Caco-2 (cell line): ENCODE results near the gene NHERF2. TPM values are rescaled to one million over a fixed set of nuclear protein-coding genes. Genes with fewer than 3 reads are reported as not detected.

Experiments
- BruUV-seq: library from RNA; stranded (reverse); fragments of 400-500 nt; replicated peaks from 2 replicates; lab custom pipeline; 2021; lab: Mats Ljungman, UMichigan
- CTCF ChIA-PET: fragments of 300-600 bp; sonication (Branson Sonifier 250); formaldehyde crosslinking; loops from one replicate; lab custom pipeline; 2022; ENCODE audit warnings: antibody characterized with exemption; lab: Charles Lee
- POLR2A ChIA-PET: fragments of 300-600 bp; sonication (Branson Sonifier 250); formaldehyde crosslinking; loops from one replicate; lab custom pipeline; 2022; ENCODE audit warnings: antibody characterized with exemption; lab: Charles Lee
- DNase-seq, 2 experiments: peaks; one replicate each; pipeline versions ENCODE4 v3.0.0 to v3.0.0-alpha.2; 2020 to 2022
- H3K27me3 ChIP-seq: replicated peaks from 2 replicates; pipeline ENCODE4 v1.6.0; 2011; ENCODE audit warnings: low read length; ENCODE audit not compliant: control insufficient read depth, insufficient read depth
- H3K36me3 ChIP-seq: 2 replicates; pipeline ENCODE4 v1.5.1; 2011; ENCODE audit warnings: low read length; ENCODE audit not compliant: control insufficient read depth, insufficient read depth
- H3K4me1 ChIP-seq: fragments of 250-450 bp; sonication (Bioruptor Pico); 2 replicates; pipeline ENCODE4 v1.5.1; 2020; ENCODE audit warnings: mild to moderate bottlenecking
- H3K4me3 ChIP-seq: 2 replicates; pipeline ENCODE4 v1.5.1; 2011; ENCODE audit warnings: low read depth, mild to moderate bottlenecking, control low read depth, low read length
- H3K9me3 ChIP-seq: fragments of 250-450 bp; sonication (Bioruptor Pico); 2 replicates; pipeline ENCODE4 v1.5.1; 2020; ENCODE audit warnings: mild to moderate bottlenecking, moderate library complexity
- H3K27ac Mint-ChIP-seq: one replicate; pipeline ENCODE4 v1.8.0; 2022; ENCODE audit warnings: mixed read lengths; ENCODE audit not compliant: unreplicated experiment
- H3K27me3 Mint-ChIP-seq: one replicate; pipeline ENCODE4 v1.8.0; 2022; ENCODE audit warnings: mixed read lengths; ENCODE audit not compliant: insufficient read depth, unreplicated experiment
- H3K36me3 Mint-ChIP-seq: one replicate; pipeline ENCODE4 v1.8.0; 2022; ENCODE audit warnings: mild to moderate bottlenecking, mixed read lengths; ENCODE audit not compliant: insufficient read depth, unreplicated experiment
- H3K4me1 Mint-ChIP-seq: one replicate; pipeline ENCODE4 v1.8.0; 2022; ENCODE audit warnings: low read depth, mixed read lengths; ENCODE audit not compliant: unreplicated experiment
- H3K4me3 Mint-ChIP-seq: one replicate; pipeline ENCODE4 v1.8.0; 2022; ENCODE audit warnings: mild to moderate bottlenecking, moderate library complexity, mixed read lengths; ENCODE audit not compliant: unreplicated experiment
- H3K9me3 Mint-ChIP-seq: one replicate; pipeline ENCODE4 v1.8.0; 2022; ENCODE audit warnings: mixed read lengths; ENCODE audit not compliant: unreplicated experiment
- intact Hi-C: fragments of 100-400 bp; cut with micrococcal nuclease; formaldehyde crosslinking; loops from one replicate; pipeline ENCODE4 v1.10.0; 2022; ENCODE audit not compliant: unreplicated experiment
- total RNA-seq: library from RNA; stranded (reverse); gene quantifications from 2 replicates; pipeline ENCODE4 v1.2.3, GENCODE V29; 2022
- TF ChIP-seq, protein P1 (sequence below), 2 experiments: fragments of 200-600 bp in 1 of 2; IDR thresholded peaks; 1 replicate in 1 of 2; 2 replicates in 1 of 2; pipeline versions ENCODE4 v1.5.1 to v1.8.0; 2011 to 2022; ENCODE audit warnings: antibody characterized with exemption in 1 of 2, control low read depth in 1 of 2, inconsistent platforms in 1 of 2, low read depth in 1 of 2, low read length in 1 of 2, mild to moderate bottlenecking in 1 of 2, moderate library complexity in 1 of 2; ENCODE audit not compliant: insufficient read depth in 1 of 2, severe bottlenecking in 1 of 2, unreplicated experiment in 1 of 2

The NHERF2 gene
- total RNA-seq, 1 experiment from 2014 or later: 26.6 TPM

GRCh38 chr16:2001035-2001434, 25.7 kb upstream of the NHERF2 start:
- DNase-seq: no peak
- intact Hi-C loops: no loop called here
- Mint-ChIP-seq H3K4me3 (no peak overlapping the region), H3K27me3 (no peaks in the 10 kb centered on the region), H3K27ac (no peak overlapping the region), H3K4me1 (peaks cover 3% of the 10 kb centered on the region), H3K9me3 (no peaks in the 10 kb centered on the region), H3K36me3 (peaks cover 56% of the 10 kb centered on the region)
- Histone ChIP-seq H3K4me3 (no peak overlapping the region), H3K27me3 (no peaks in the 10 kb centered on the region), H3K36me3 (peaks cover 2% of the 10 kb centered on the region; the same call in 1 of the 2 replicates), H3K9me3 (no peaks in the 10 kb centered on the region), H3K4me1 (no peaks in the 10 kb centered on the region)
- ChIA-PET CTCF (no interaction called here), POLR2A (no interaction called here)
- TF ChIP-seq, protein P1, sequence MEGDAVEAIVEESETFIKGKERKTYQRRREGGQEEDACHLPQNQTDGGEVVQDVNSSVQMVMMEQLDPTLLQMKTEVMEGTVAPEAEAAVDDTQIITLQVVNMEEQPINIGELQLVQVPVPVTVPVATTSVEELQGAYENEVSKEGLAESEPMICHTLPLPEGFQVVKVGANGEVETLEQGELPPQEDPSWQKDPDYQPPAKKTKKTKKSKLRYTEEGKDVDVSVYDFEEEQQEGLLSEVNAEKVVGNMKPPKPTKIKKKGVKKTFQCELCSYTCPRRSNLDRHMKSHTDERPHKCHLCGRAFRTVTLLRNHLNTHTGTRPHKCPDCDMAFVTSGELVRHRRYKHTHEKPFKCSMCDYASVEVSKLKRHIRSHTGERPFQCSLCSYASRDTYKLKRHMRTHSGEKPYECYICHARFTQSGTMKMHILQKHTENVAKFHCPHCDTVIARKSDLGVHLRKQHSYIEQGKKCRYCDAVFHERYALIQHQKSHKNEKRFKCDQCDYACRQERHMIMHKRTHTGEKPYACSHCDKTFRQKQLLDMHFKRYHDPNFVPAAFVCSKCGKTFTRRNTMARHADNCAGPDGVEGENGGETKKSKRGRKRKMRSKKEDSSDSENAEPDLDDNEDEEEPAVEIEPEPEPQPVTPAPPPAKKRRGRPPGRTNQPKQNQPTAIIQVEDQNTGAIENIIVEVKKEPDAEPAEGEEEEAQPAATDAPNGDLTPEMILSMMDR (IDR thresholded peaks at IDR 0.05; ENCODE audit: insufficient read depth in 1 of 2, low read depth in 1 of 2, low read length in 1 of 2, severe bottlenecking in 1 of 2, unreplicated experiment in 1 of 2): no peak
- no TSS peak for BruUV-seq

GRCh38 chr16:2001456-2002355, 25.0 kb upstream of the NHERF2 start:
- peaks cover 5% of the 10 kb centered on the region for H3K4me1 Mint-ChIP-seq
- TF ChIP-seq, protein P1 (IDR thresholded peaks at IDR 0.05; ENCODE audit: insufficient read depth in 1 of 2, low read depth in 1 of 2, low read length in 1 of 2, severe bottlenecking in 1 of 2, unreplicated experiment in 1 of 2): no peak
- intact Hi-C loops: no loop called here
- BruUV-seq: no TSS peak
- no peaks in the 10 kb centered on the region for H3K4me1 ChIP-seq
- ChIA-PET CTCF (no interaction called here), POLR2A (interaction anchor here (0.5 kb wide), 1 partner anchor 234 kb away, joined by 9 read pairs; no protein-coding TSS in a partner anchor)
- H3K27me3 Mint-ChIP-seq: no peaks in the 10 kb centered on the region
- DNase-seq: no peak
- peaks cover 2% of the 10 kb centered on the region for H3K36me3 ChIP-seq
- peaks cover 59% of the 10 kb centered on the region for H3K36me3 Mint-ChIP-seq
- H3K4me3 Mint-ChIP-seq: no peak overlapping the region
- no peak overlapping the region for H3K27ac Mint-ChIP-seq
- no peak overlapping the region for H3K4me3 ChIP-seq
- no peaks in the 10 kb centered on the region for H3K9me3 ChIP-seq
- H3K27me3 ChIP-seq: no peaks in the 10 kb centered on the region
- no peaks in the 10 kb centered on the region for H3K9me3 Mint-ChIP-seq

GRCh38 chr16:2002406-2003230, 24.1 kb upstream of the NHERF2 start:
- intact Hi-C loops: no loop called here
- TF ChIP-seq, protein P1 (IDR thresholded peaks at IDR 0.05; ENCODE audit: insufficient read depth in 1 of 2, low read depth in 1 of 2, low read length in 1 of 2, severe bottlenecking in 1 of 2, unreplicated experiment in 1 of 2): no peak
- no peaks in the 10 kb centered on the region for H3K27me3 Mint-ChIP-seq
- DNase-seq: no peak
- peaks cover 5% of the 10 kb centered on the region; the same call in 1 of the 2 replicates for H3K4me1 ChIP-seq
- H3K4me3 Mint-ChIP-seq: no peak overlapping the region
- ChIA-PET POLR2A (interaction anchor here (0.5 kb wide), 1 partner anchor 233 kb away, joined by 9 read pairs; no protein-coding TSS in a partner anchor), CTCF (interaction anchor here (0.7 to 0.9 kb wide), 2 partner anchors 22 to 294 kb away, joined by 3 read pairs; partner anchors contain the start of gene NOXO1)
- peaks cover 5% of the 10 kb centered on the region for H3K4me1 Mint-ChIP-seq
- no peaks in the 10 kb centered on the region for H3K9me3 Mint-ChIP-seq
- no peaks in the 10 kb centered on the region for H3K9me3 ChIP-seq
- H3K36me3 Mint-ChIP-seq: peaks cover 62% of the 10 kb centered on the region
- BruUV-seq: no TSS peak
- H3K27me3 ChIP-seq: no peaks in the 10 kb centered on the region
- H3K4me3 ChIP-seq: no peak overlapping the region
- no peak overlapping the region for H3K27ac Mint-ChIP-seq
- H3K36me3 ChIP-seq: peaks cover 2% of the 10 kb centered on the region
